Activated B cell treated with CpG ODN at 0.5 μM for 24 hours (primary cell): ENCODE measurements around the gene SELPLG. TPM values are rescaled to one million over a fixed set of nuclear protein-coding genes. Genes with fewer than 3 reads are reported as not detected.

Experiments
- ATAC-seq: fragments of 200-7000 bp; cut with Tn5 transposase; one replicate; pipeline ENCODE4 v1.10.0; 2021; ENCODE audit warnings: low read depth, mild to moderate bottlenecking, moderate library complexity
- CTCF ChIA-PET: fragments of 350-600 bp; sonication (Branson Sonifier 250); formaldehyde crosslinking; loops from one replicate; lab custom pipeline; 2021; ENCODE audit warnings: antibody characterized with exemption; lab: Charles Lee
- POLR2A ChIA-PET: fragments of 350-600 bp; sonication (Branson Sonifier 250); formaldehyde crosslinking; loops from one replicate; lab custom pipeline; 2021; ENCODE audit warnings: antibody characterized with exemption; lab: Charles Lee
- DNase-seq: peaks from one replicate; pipeline ENCODE4 v3.0.0; 2022
- H3K27ac Mint-ChIP-seq: one replicate; pipeline ENCODE4 v1.8.0; 2020; ENCODE audit warnings: mixed read lengths
- H3K27me3 Mint-ChIP-seq: one replicate; pipeline ENCODE4 v1.8.0; 2021; ENCODE audit warnings: mixed read lengths
- H3K36me3 Mint-ChIP-seq: one replicate; pipeline ENCODE4 v1.8.0; 2021; ENCODE audit warnings: low read depth, mixed read lengths
- H3K4me1 Mint-ChIP-seq: one replicate; pipeline ENCODE4 v1.8.0; 2021; ENCODE audit warnings: mixed read lengths
- H3K4me3 Mint-ChIP-seq: one replicate; pipeline ENCODE4 v1.8.0; 2020; ENCODE audit warnings: mild to moderate bottlenecking, mixed read lengths
- H3K9me3 Mint-ChIP-seq: one replicate; pipeline ENCODE4 v1.8.0; 2020; ENCODE audit warnings: mixed read lengths
- CTCF ChIP-seq: fragments of 200-600 bp; IDR thresholded peaks from one replicate; pipeline ENCODE4 v1.8.0; 2022; ENCODE audit warnings: antibody characterized with exemption, mild to moderate bottlenecking
- intact Hi-C: fragments of 100-400 bp; cut with micrococcal nuclease; formaldehyde crosslinking; loops from one replicate; pipeline ENCODE4 v1.15.1; 2024
- total RNA-seq: library from RNA; stranded (reverse); gene quantifications from 2 replicates; pipeline ENCODE4 v1.2.3, GENCODE V29; 2022

The SELPLG gene
- total RNA-seq, 1 donor from 2014 or later: 1.8 TPM

GRCh38 chr12:108646600-108647579 is 13.2 kb upstream of the SELPLG start:
- H3K27me3 Mint-ChIP-seq: no peaks in the 10 kb centered on the region
- H3K27ac Mint-ChIP-seq: peak overlapping the region; percentile 60
- POLR2A ChIA-PET: interaction anchor here (0.9 to 2.8 kb wide), 5 partner anchors 11 to 86 kb away, joined by 3 to 15 read pairs (median 8); partner anchors contain the start of genes SART3 and SELPLG
- DNase-seq (no peak), ATAC-seq (no peak)
- peak overlapping the region; percentile 17 for H3K4me3 Mint-ChIP-seq
- TF ChIP-seq CTCF: no peak
- peaks cover 66% of the 10 kb centered on the region for H3K36me3 Mint-ChIP-seq
- no peaks in the 10 kb centered on the region for H3K9me3 Mint-ChIP-seq
- CTCF ChIA-PET: interaction anchor here (0.7 to 2.6 kb wide), 15 partner anchors 8 to 157 kb away, joined by 3 to 27 read pairs (median 4); partner anchors contain the start of gene SART3
- peaks cover 57% of the 10 kb centered on the region for H3K4me1 Mint-ChIP-seq
- intact Hi-C loops: loop anchor here (1.0 to 2.0 kb wide), 3 partner anchors 14 to 35 kb away; partner anchors contain the start of gene SELPLG

- intact Hi-C loops: loop anchor here (2.0 kb wide), 2 partner anchors 13 to 27 kb away; partner anchors contain the start of gene SELPLG
- no peak for TF ChIP-seq CTCF
- ChIA-PET POLR2A (interaction anchor here (0.6 to 2.8 kb wide), 6 partner anchors 10 to 85 kb away, joined by 3 to 15 read pairs (median 6); partner anchors contain the start of genes SART3 and SELPLG), CTCF (interaction anchor here (0.7 to 2.6 kb wide), 12 partner anchors 9 to 85 kb away, joined by 3 to 27 read pairs (median 4); partner anchors contain the start of genes SART3 and SELPLG)
- H3K4me1 Mint-ChIP-seq: peaks cover 64% of the 10 kb centered on the region
- no peak for ATAC-seq
- peak overlapping the region; percentile 17 for H3K4me3 Mint-ChIP-seq
- H3K27ac Mint-ChIP-seq: peak overlapping the region; percentile 59
- no peaks in the 10 kb centered on the region for H3K9me3 Mint-ChIP-seq
- peaks cover 59% of the 10 kb centered on the region for H3K36me3 Mint-ChIP-seq
- DNase-seq: no peak
- no peaks in the 10 kb centered on the region for H3K27me3 Mint-ChIP-seq
Measured at GRCh38 chr12:108645686-108646599, 12.2 kb upstream of the SELPLG start.

GRCh38 chr12:108644811-108645120 is 11.1 kb upstream of the SELPLG start:
- H3K27ac Mint-ChIP-seq: no peak overlapping the region
- DNase-seq: no peak

More at GRCh38 chr12:108644811-108645120, 11.1 kb upstream of the SELPLG start:
- Mint-ChIP-seq H3K9me3 (no peaks in the 10 kb centered on the region), H3K27me3 (no peaks in the 10 kb centered on the region), H3K4me3 (no peak overlapping the region), H3K36me3 (peaks cover 57% of the 10 kb centered on the region), H3K4me1 (peaks cover 76% of the 10 kb centered on the region)
- POLR2A ChIA-PET: interaction anchor here (0.8 to 2.8 kb wide), 2 partner anchors 8 to 26 kb away, joined by 3 to 8 read pairs; no protein-coding TSS in a partner anchor
- no peak for TF ChIP-seq CTCF
- intact Hi-C loops: no loop called here
- CTCF ChIA-PET: interaction anchor here (1.6 to 2.6 kb wide), 3 partner anchors 11 to 27 kb away, joined by 4 to 27 read pairs (median 10); partner anchors contain the start of gene SELPLG
- ATAC-seq: no peak
